ENCODE results near the gene CLIP1.
"Not testable (repeated sequence)": the region's sequence is repeated elsewhere in the genome, so short reads cannot be mapped to it uniquely, and the experiment has no call there.

The CLIP1 gene

GRCh38 chr12:122356991-122357390 lies 65.5 kb downstream of the CLIP1 start:
- DNase-seq (ENCODE audit: low read depth in 2 of 2) = not testable (repeated sequence)

DNA sequence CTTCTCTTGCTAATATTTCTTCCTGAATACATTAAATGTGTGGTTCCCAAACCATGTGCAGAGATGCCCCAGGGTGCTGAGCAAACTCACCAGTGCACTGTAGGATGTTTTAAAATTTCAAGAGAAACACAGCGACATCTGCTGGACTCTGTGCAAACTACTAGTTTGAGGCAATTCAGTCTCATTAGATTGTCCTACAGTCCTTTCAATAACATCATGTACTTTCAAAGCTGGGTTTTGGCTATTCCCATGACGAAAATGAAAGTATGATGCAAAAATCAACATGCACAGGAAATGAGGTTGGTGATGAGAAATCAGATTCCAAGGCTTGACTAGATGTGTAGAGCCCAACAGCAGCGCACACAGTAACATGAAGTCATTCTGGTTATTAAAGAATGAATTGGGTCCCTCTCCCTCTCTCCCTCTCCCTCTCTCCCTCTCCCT lies 66.3 kb downstream of the CLIP1 start:
- DNase-seq (ENCODE audit: low read depth in 2 of 2) = peak in 1 of 2 donors; percentile 11

DNA sequence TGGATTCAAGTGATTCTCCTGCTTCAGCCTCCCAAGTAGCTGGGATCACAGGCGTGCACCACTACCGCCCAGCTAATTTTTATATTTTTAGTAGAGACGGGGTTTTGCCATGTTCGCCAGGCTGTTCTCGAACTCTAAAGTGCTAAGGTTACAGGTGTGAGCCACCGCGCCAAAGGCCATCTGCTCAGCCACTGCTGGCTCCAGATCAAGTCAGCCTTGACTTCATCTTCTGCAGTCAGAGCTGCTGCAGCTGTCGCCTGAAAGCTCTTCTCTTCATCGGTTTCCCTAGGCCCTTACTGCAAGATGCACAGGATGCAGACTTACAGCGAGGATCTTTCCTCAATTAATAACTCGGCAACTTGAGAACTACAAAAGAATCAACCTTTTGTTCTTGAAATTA lies 66.8 kb downstream of the CLIP1 start:
- DNase-seq (ENCODE audit: low read depth in 2 of 2) = no peak

GRCh38 chr12:122354958-122355641 lies 67.4 kb downstream of the CLIP1 start:
- no peak for DNase-seq (ENCODE audit: low read depth in 2 of 2)

GRCh38 chr12:122352394-122352793 lies 70.1 kb downstream of the CLIP1 start:
- DNase-seq (ENCODE audit: low read depth in 2 of 2) = no peak

DNA sequence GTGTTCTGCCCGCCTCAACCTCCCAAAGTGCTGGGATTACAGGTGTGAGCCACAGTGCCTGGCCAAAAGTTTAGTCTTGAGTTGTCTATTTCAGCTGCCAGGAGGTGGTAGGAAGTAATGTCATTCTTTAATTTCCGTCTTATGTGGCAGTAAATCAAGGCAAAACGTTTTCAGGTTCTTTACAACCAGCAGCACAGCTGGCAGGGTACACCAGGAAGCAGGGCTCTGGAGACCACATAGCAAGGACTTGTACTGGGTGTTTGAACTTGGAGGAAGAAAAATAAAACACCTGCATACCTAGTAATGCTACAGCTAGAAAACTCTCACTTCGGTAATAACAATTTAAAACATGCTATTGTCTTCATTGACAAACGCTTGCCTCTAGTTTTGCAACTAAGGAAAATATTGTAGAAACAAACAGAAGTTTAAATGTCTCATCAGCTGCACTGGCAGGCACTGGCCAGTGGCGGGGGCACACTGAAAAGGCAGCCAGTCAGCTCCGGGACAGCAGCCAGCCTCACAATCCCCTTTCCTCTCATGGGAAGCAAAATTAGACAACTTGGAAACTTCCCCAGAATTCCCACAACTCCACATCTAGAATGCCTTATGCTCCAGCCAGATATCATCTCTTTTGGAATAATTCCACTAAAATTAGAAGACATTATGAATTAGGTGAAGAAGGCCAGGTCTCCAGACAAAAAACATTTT lies 72.2 kb downstream of the CLIP1 start:
- DNase-seq (ENCODE audit: low read depth in 2 of 2) = no peak

DNA sequence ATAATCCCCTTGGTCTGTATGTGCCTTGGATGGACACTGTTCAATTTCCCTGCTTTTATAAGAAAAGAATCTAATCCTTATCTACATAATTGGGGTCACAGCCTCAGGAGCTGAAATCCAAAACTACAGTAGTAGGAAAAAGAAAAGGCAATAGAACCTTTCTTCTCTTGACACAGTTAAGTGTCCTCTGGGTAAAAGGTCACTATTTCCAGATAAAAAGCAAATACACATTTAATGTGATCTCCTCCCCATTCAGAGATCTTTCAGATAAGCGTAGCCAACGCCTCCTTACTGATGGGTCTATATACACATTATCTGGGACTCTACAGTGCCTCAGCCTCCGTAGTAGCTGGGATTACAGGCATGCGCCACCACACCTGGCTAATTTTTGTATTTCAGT lies 73.4 kb downstream of the CLIP1 start:
- no peak for DNase-seq (ENCODE audit: low read depth in 2 of 2)

GRCh38 chr12:122348505-122348904 lies 74.0 kb downstream of the CLIP1 start:
- DNase-seq (ENCODE audit: low read depth in 2 of 2) = no peak

DNA sequence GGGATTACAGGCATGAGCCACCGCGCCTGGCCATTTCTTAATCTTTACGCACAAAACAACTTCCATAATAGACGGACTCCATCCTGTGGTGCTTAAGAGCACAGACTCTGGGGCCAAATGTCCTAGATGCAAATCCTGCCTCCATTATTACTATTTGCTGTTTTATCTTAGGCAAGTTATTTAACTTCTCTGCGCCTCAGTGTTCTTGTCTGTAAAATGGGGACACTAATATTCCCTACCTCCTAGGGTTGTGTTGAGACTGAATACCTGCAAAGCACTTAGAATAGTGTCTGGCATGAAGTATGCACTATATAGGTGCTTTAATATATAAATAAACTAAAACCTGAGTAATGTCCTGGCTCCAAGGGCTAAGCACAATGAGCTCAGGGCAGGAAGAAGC lies 76.4 kb downstream of the CLIP1 start:
- no peak for DNase-seq (ENCODE audit: low read depth in 2 of 2)

DNA sequence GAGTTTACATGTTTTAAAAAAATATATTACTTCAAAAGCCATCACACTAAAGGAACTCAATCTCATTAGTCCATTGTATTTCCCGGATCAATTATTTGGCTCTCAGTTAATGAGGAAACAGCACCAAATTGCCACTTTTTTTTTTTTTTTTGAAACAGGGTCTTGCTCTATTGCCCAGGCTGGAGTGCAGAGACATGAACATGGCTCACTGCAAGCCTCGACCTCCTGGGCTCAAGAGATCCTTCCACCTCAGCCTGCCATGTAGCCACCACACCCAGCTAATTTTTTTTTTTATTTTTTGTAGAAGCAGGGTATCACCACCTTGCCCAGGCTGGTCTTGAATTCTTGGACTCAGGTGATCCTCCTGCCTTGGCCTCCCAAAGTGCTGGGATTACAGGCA lies 77.4 kb downstream of the CLIP1 start:
- DNase-seq (ENCODE audit: low read depth in 2 of 2) = no peak

GRCh38 chr12:122336015-122336946 lies 86.2 kb downstream of the CLIP1 start:
- DNase-seq (ENCODE audit: low read depth in 2 of 2) = peak; percentile 15 to 33

DNA sequence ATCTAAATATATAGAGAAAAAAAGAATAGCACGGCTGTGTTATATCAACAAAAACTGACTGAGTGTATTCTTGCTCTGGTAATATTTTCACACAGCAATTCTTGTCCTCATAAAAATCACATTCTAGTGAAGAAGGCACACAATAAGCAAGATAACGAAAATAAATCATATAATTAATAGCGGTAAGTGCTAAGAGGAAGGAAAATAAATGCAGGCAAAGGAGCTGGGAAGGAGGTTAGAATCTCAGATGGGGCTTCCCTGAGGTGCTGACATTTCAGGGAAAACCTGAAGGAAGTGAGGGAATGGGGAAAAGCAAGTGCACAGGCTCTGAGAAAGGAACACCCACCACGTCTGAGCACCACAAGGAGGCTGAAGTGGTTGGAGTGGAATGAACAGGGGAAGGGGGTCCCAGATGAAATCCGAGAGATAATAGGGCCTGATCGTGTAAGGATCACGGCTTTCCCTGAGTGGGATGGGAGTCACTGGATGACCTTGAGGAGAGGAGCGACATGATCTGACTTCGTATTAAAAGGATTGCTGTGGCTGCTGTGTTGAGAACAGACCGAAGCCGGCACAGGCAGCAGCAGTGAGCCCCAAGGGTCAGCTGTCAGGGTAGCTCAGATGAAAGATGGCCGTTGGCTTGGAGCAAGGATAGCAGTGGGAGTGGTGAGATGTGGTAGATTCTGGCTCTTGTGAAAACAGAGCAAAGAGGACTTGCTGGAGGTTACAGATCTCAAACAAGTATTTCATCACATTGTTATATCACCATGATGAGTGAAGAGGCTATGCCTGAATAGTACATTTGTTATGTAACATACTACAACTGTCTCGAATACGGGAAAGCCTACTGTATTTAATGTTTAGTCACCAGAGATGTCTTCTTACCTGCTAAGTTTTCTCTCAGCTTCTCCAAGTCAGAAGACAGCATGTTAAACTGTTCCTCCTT lies 89.1 kb downstream of the CLIP1 start:
- no peak for DNase-seq (ENCODE audit: low read depth in 2 of 2)

- DNase-seq (ENCODE audit: low read depth in 2 of 2) = no peak
Measured at GRCh38 chr12:122327494-122328385, 94.7 kb downstream of the CLIP1 start.

DNA sequence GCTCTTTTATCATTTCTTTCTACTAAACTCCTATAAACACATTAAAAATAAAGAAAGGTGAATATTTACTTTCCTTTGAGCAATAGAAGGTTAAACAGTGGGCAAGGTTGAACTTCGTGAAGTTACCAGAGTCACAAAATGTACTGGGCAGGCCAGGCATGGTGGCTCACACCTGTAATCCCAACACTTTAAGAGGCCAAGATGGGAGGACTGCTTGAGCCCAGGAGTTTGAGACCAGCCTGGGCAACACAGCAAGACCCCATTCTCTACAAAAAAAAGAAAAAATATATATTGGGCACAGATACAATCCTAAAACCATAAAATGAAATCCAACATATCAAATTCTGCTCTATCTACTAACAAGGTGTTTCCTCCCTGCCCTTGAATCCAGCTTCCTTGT lies 95.5 kb downstream of the CLIP1 start:
- no peak for DNase-seq (ENCODE audit: low read depth in 2 of 2)

DNA sequence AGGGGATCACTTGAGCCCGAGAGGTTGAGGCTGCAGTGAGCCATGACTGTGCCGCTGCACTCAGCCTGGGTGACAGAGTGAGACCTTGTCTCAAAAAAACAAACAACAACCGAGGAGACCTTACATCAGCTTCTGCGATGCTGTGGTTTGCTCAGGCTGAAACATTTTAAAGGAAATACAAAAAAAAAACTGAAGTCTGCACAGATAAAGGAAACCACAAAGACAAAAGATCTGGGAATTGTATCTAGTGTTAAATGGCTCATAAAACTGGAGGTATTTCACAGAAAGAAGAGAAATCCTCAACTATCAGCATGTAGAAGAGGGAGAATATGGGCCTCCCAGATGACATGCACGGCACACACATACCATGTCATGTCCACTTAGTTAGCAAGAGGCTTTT lies 95.9 kb downstream of the CLIP1 start:
- DNase-seq (ENCODE audit: low read depth in 2 of 2) = no peak

DNA sequence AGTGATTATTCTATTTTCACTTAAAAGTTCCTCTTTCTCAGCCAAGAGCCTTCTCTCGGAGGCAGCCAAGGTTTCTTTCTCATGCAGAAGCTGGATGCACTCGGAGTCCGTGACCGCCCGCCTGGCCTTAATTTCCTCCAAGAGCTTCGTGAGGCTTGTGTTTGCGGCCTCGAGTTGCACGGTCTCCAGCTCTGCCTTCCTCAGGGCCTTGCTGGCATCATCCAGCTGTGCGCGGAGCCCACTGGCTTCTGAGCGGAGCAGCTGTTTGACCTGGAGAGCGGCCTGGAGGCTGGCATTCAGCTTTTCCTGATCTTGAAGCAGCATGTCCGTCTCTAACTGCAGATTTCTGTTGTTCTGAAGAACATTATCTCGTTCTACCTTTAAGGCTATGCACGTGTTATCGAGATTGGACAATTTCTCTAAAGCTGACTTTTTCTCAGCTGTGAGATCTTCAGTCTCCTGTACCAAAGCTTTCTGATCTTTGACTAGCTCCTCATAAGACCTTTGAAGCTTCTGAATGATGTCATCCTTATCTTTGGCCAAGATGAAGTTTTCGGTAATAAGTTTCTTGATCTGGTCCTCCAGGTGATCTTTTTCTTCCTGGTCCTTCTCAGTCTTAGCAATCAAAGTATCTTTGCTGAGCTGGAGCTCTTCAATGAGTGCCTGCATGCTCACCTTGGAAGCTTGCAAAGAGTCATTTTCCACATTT lies 99.0 kb downstream of the CLIP1 start:
- DNase-seq (ENCODE audit: low read depth in 2 of 2) = no peak

GRCh38 chr12:122322501-122322900 lies 100.0 kb downstream of the CLIP1 start:
- DNase-seq (ENCODE audit: low read depth in 2 of 2) = no peak

DNA sequence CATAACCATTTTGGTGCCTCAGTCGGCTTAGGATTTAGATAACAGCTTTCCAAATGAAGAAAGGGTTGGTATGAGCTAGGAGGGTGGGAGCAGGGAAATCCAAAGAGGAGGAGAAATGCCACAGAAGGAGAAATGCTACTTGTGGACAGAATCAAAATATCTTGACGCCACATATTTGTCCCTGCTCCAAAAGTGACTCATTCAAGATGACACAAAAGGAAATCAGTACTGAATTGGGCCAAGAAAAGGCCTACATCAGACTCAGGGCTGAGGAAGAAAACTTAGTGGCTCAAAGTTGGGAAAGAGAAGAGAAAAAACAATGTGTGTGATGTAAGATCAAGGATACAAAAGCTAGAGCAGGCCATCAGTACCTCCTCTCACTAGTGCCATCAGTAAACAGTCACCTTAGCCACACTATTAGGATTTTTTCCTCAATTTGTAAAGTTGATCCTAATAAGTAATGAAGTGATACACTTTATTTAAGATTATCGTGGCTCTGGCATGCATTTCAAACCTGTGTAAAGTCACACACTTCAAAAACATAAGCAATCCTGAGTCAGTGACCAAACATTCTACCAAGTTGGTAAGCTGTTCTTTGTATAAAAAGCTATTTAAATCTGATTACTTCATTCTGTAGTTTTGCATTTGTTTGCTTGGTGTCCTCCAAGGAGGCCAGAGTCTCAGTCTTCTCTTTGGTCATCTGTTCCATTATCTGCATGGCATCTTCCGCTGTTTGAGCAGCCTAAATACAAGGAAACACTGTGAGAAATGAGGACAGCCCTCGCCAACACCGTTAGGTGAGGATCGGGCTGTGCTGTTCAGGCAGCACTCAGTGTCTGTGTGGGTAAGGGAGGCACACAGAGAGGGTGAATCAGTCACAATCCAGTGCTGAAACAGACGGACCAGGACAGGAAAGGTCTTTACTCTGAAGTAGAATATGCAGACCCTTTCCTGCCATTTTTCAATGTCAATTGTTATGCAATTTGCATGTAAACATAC lies 103.6 kb downstream of the CLIP1 start:
- no peak for DNase-seq (ENCODE audit: low read depth in 2 of 2)
